GM23248 (cell line): Measurements from ENCODE around the gene ZNF285.

ENCODE experiments used
- EZH2 ChIP-seq: fragments of 200-600 bp; sonication (generic); IDR thresholded peaks from 2 replicates; pipeline ENCODE4 v1.6.1; 2018; ENCODE audit warnings: antibody characterized with exemption, mild to moderate bottlenecking; ENCODE audit not compliant: insufficient read depth, poor library complexity, severe bottlenecking
- EZH2phosphoT487 ChIP-seq: fragments of 200-600 bp; sonication (generic); IDR thresholded peaks from 2 replicates; pipeline ENCODE4 v1.6.1; 2018; ENCODE audit warnings: antibody characterized with exemption, moderate library complexity, mild to moderate bottlenecking, low read depth; ENCODE audit not compliant: insufficient read depth

GRCh38 chr19:44447916-44448674, 46.7 kb upstream of the ZNF285 start, which contains the start of gene ZNF229:
- TF ChIP-seq EZH2: no peak
- no peak for TF ChIP-seq EZH2phosphoT487
